Uterus (tissue), 4 donors: Measurements from ENCODE around the gene HSPA1B. TPM values are rescaled to one million over a fixed set of nuclear protein-coding genes. Genes with fewer than 3 reads are reported as not detected.
A peak's percentile ranks its signal among the peaks of the same experiment; 100 is the strongest.
"Not testable (repeated sequence)": the region's sequence is repeated elsewhere in the genome, so short reads cannot be mapped to it uniquely, and the experiment has no call there.

Experiments
- DNase-seq, 2 donors: peaks; one replicate each; pipeline ENCODE4 v3.0.0-alpha.2; 2019 to 2020
- H3K27ac ChIP-seq, 2 donors: fragments of 200-600 bp; sonication (generic); 1 replicate in 1 of 2; 2 replicates in 1 of 2; pipeline ENCODE4 v1.5.1; 2016 to 2018
- H3K27me3 ChIP-seq, 2 donors: fragments of 200-600 bp; sonication (generic); one replicate each; pipeline ENCODE4 v1.5.1; 2018 to 2019; ENCODE audit warnings: control low read depth in 1 of 2
- H3K36me3 ChIP-seq, 2 donors: fragments of 200-600 bp; sonication (generic); one replicate each; pipeline ENCODE4 v1.5.1; 2019; ENCODE audit warnings: control low read depth in 1 of 2
- H3K4me1 ChIP-seq, 2 donors: fragments of 200-600 bp; sonication (generic); one replicate each; pipeline ENCODE4 v1.5.1; 2018 to 2019; ENCODE audit warnings: control low read depth in 1 of 2
- H3K4me3 ChIP-seq, 2 donors: fragments of 200-600 bp; sonication (generic); 1 replicate in 1 of 2; 2 replicates in 1 of 2; pipeline ENCODE4 v1.5.1; 2018 to 2019; ENCODE audit warnings: mild to moderate bottlenecking in 1 of 2
- H3K9me3 ChIP-seq, 2 donors: fragments of 200-600 bp; sonication (generic); one replicate each; pipeline ENCODE4 v1.5.1; 2019; ENCODE audit warnings: control low read depth in 1 of 2
- CTCF ChIP-seq, 4 experiments: fragments of 200-600 bp in 2 of 4; fragments of 450-650 bp in 2 of 4; sonication (generic) in 2 of 4; IDR thresholded peaks; one replicate each; pipeline ENCODE4 v1.5.1; 2016 to 2019; ENCODE audit warnings: antibody characterized with exemption in 4 of 4, mild to moderate bottlenecking in 2 of 4, moderate library complexity in 1 of 4
- POLR2A ChIP-seq, 2 donors: fragments of 450-650 bp; IDR thresholded peaks; one replicate each; pipeline ENCODE4 v1.6.1; 2016; ENCODE audit warnings: antibody characterized with exemption in 2 of 2, mild to moderate bottlenecking in 1 of 2, moderate library complexity in 1 of 2
- intact Hi-C: fragments of 100-400 bp; cut with DNase I; formaldehyde crosslinking; loops from one replicate; pipeline ENCODE4 v1.15.1; 2023; ENCODE audit warnings: low total_unique reads
- total RNA-seq, 4 donors: library from RNA; depleted of rRNA in 3 of 4; stranded (reverse); fragments of >200 nt in 3 of 4; gene quantifications; one replicate each; pipeline versions ENCODE4 v1.1.0 to v1.2.4, GENCODE V29; 2014 to 2023
- donor health status: DM: yes; HTN: yes; CAD: no.

HSPA1B gene
- total RNA-seq, 4 donors from 2014 or later = 40.3 to 268 (median 152) TPM

GRCh38 chr6:31862344-31863235, 35.1 kb downstream of the HSPA1B start, which contains the start of gene NEU1:
TSS of gene NEU1 (minus strand) at chr6:31862821. CDS start at chr6:31862776, 45 bp downstream.
- intact Hi-C loops = no loop called here
- DNase-seq = peak; percentile 99 to 100
- H3K9me3 ChIP-seq = no peaks in the 10 kb centered on the region
- TF ChIP-seq POLR2A (IDR thresholded peaks at IDR 0.05) (peak; percentile 97 to 98), CTCF (IDR thresholded peaks at IDR 0.05) (peak in 2 of 4 experiments; percentile 2 to 17)
- H3K36me3 ChIP-seq = no peaks in the 10 kb centered on the region
- peak within 1 kb of the TSS; percentile 92 to 95 for H3K27ac ChIP-seq
- no peaks in the 10 kb centered on the region for H3K27me3 ChIP-seq
- peaks cover 0 to 4% of the 10 kb centered on the region in 2 donors for H3K4me1 ChIP-seq
- peak within 1 kb of the TSS; percentile 67 to 90 for H3K4me3 ChIP-seq

- H3K27me3 ChIP-seq, H3K36me3 ChIP-seq, H3K4me1 ChIP-seq, H3K9me3 ChIP-seq, DNase-seq, intact Hi-C loops: not testable (repeated sequence)
- Histone ChIP-seq H3K4me3 (peak overlapping the region; percentile 37 to 90), H3K27ac (peak overlapping the region; percentile 85 to 95)
These were observed 36.6 kb downstream of the HSPA1B start for GRCh38 chr6:31864123-31864562.

- H3K9me3 ChIP-seq = no peaks in the 10 kb centered on the region
- no peak overlapping the region for H3K4me3 ChIP-seq
- H3K27me3 ChIP-seq = no peaks in the 10 kb centered on the region
- H3K27ac ChIP-seq = no peak overlapping the region
- H3K4me1 ChIP-seq = peaks cover 0 to 4% of the 10 kb centered on the region in 2 donors
- intact Hi-C loops = no loop called here
- no peak for TF ChIP-seq POLR2A (IDR thresholded peaks at IDR 0.05)
- no peak for TF ChIP-seq CTCF (IDR thresholded peaks at IDR 0.05)
- H3K36me3 ChIP-seq = no peaks in the 10 kb centered on the region
- no peak for DNase-seq
These were observed 37.3 kb downstream of the HSPA1B start for GRCh38 chr6:31864818-31865204.

- Histone ChIP-seq H3K27ac (no peak overlapping the region), H3K4me1 (peaks cover 0 to 4% of the 10 kb centered on the region in 2 donors), H3K36me3 (no peaks in the 10 kb centered on the region), H3K9me3 (no peaks in the 10 kb centered on the region), H3K4me3 (no peak overlapping the region), H3K27me3 (no peaks in the 10 kb centered on the region)
- intact Hi-C loops = no loop called here
- no peak for TF ChIP-seq POLR2A (IDR thresholded peaks at IDR 0.05)
- no peak for TF ChIP-seq CTCF (IDR thresholded peaks at IDR 0.05)
- DNase-seq = no peak
These were observed 37.9 kb downstream of the HSPA1B start for GRCh38 chr6:31865205-31866118.

- H3K36me3 ChIP-seq, intact Hi-C loops, DNase-seq, H3K27me3 ChIP-seq, H3K9me3 ChIP-seq, H3K4me1 ChIP-seq, H3K27ac ChIP-seq, H3K4me3 ChIP-seq: not testable (repeated sequence)
These were observed 41.1 kb downstream of the HSPA1B start for GRCh38 chr6:31868658-31868971.

- H3K27me3 ChIP-seq = no peaks in the 10 kb centered on the region
- H3K9me3 ChIP-seq = no peaks in the 10 kb centered on the region
- H3K4me3 ChIP-seq = no peak overlapping the region
- no peaks in the 10 kb centered on the region for H3K36me3 ChIP-seq
- TF ChIP-seq CTCF (IDR thresholded peaks at IDR 0.05) = no peak
- no peak for TF ChIP-seq POLR2A (IDR thresholded peaks at IDR 0.05)
- DNase-seq = no peak
- no peak overlapping the region for H3K27ac ChIP-seq
- H3K4me1 ChIP-seq = no peaks in the 10 kb centered on the region
- intact Hi-C loops = no loop called here
These were observed 41.8 kb downstream of the HSPA1B start for GRCh38 chr6:31869343-31869742.
